HPDE6-E6E7 (cell line): ENCODE data around the gene IGF2R.

ENCODE experiments used
- DNase-seq: peaks from one replicate; pipeline ENCODE4 v3.0.0; 2011; ENCODE audit warnings: missing footprints; ENCODE audit errors: extremely low spot score

The IGF2R gene

DNA sequence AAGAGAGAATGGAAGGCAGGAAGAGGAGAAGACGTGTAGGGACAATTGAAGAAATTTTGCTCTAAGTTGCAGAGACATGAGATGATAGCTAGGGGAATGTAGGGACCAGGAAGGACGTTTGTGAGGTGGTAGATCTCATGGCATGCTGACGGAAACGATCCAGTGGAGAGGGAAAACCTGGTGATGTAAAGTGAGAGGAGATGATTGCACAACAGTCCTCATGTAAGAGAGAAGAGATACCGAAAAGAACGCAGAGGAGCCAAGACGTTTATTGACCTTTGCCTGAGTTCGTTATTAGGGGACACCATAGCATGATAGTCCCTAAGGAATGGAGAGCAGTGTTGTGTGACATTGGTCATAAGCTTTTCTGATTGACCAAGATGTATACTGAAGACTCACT lies 55.3 kb downstream of the IGF2R start:
- DNase-seq = no peak

DNA sequence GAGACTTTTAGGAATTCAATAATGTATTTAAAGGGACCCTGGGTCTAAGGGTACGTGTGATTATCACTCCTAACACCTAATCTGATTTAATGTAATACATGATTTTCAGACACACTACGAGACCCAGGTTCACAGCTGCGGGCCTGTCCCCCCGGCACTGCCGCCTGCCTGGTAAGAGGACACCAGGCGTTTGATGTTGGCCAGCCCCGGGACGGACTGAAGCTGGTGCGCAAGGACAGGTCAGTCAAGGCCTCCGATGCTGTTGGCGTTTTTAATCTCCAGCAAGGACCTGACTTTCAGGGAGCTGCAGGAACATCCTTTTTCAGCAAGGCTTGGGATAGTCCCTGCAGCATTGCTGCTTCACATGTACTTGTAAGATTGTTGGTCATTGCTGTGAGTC lies 58.2 kb downstream of the IGF2R start:
- no peak for DNase-seq

GRCh38 chr6:160027931-160028330 lies 59.0 kb downstream of the IGF2R start:
- DNase-seq = no peak

DNA sequence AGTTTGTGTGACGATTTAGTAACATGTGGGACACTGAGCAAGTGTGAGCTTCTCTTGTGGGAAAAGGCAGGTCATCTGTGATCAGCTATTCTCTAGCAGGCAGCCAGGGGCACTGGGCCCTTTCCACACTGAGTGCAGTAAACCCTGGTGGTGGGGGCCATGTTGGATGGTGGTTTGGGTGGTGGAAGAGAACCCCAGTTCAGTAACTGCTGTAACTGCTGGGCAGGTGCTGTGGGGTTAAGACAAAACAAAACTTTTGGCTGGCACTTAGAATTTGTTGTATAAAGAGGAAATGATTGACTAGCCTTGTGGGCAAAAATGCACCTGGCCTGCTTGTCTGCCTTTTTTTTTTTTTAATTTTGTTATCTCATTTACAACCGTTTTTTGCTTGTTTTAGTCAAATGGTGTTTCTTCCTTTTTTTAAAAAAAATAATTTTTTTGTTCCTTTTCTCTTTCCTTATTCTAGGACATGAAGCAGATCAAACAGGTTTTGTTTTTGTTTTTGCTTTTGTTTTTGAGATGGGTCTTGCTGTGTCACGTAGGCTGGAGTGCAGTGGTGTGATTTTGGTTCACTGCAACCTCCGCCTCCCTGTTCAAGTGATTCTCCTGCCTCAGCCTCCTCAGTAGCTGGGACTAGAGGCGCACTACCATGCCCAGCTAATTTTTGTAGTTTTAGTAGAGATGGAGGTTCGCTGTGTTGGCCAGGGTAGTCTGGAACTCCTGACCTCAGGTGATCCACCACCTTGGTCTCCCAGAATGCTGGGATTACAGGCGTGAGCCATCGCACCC lies 59.8 kb downstream of the IGF2R start:
- no peak for DNase-seq

DNA sequence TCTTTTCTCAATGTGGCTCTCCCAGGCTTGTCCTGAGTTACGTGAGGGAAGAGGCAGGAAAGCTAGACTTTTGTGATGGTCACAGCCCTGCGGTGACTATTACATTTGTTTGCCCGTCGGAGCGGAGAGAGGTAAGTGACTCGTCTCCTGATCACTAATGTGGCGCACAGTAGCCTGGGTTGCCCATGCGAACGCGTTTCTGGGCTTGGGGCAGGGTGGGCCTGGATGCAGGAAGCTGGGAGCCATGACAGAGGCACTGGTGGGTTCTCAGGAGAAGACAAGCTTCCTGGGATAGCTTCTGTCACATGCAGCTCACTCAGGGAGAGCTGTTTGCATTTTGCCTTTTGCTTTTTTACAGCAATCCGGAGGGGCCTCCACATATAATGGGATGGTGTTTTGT lies 60.6 kb downstream of the IGF2R start:
- DNase-seq = no peak

DNA sequence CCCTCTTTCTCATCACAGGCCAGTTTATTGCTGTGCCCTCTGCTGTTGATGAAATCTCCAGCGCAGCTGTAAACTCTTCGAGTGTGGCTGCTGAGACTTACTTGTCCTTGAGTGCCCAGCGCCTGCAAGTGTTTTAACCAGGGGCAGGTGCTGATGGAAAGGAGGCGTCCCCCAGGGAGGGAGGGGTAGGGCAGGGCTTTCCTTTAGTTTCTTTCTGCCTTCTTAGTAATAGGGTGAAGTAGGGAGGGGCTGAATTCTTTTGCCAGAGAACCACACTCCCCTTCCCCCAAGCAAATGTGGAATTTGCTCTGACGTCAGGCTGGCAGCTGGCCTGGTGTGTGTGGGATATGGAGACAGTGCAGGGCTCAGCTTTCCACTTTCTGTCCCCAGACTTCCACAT lies 61.2 kb downstream of the IGF2R start:
- DNase-seq = peak; percentile 78

GRCh38 chr6:160031442-160031841 lies 62.6 kb downstream of the IGF2R start:
- no peak for DNase-seq

- no peak for DNase-seq
Observed at GRCh38 chr6:160031871-160032270, 63.0 kb downstream of the IGF2R start.

GRCh38 chr6:160032538-160032937 lies 63.7 kb downstream of the IGF2R start:
- DNase-seq = no peak

GRCh38 chr6:160034036-160034930 lies 65.4 kb downstream of the IGF2R start:
- DNase-seq = no peak

GRCh38 chr6:160035241-160035640 lies 66.4 kb downstream of the IGF2R start:
- no peak for DNase-seq

DNA sequence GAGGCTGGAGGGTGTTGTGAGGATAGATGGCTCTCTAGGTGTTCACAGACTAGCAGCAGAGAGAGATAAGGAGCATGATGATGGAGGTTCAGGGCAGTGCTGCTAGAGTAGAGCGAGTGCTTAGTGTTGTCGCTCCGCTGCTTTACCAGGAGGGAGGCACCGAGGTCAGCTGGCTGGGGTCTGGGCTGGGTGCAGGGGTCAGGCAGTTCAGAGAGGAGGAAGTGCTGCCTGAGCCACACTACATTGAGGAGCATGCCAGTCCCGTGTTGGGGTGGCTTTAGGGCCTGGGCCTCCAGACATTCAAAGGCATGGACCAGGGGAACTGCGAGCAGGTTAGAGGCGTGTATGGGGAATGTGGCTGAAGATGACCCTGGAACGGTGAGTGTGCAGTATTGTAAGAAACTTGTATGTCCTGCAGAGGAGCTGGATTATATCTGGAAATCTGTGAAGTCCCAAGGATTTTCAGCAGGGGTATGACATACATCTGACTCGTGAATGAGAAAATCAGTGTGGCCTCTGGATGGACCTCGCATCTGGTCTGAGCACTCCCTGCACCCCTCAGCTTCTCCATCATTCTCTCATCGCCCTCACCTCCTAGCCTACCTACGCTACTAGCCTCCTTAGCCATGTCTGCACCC lies 66.9 kb downstream of the IGF2R start:
- no peak for DNase-seq

DNA sequence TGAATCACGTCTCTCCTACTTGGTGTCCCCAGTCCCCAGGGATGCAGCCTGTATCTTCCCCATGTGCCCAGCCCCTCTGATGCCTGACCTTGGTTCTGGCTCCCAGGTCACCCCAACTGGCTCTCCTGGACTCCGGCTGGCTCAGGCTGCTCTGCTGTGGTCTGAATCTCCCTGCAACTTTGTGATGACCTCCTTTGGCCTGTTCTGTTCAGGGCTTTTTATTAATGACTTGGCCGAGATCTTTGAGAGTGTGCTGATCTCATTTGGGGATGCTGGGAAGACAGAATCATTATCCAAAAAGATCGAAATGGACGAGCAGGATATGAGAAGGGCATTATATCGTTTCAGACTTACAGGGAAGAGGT lies 67.4 kb downstream of the IGF2R start:
- DNase-seq = no peak

- peak; percentile 55 for DNase-seq
Observed at GRCh38 chr6:160036790-160037206, 67.9 kb downstream of the IGF2R start.

DNA sequence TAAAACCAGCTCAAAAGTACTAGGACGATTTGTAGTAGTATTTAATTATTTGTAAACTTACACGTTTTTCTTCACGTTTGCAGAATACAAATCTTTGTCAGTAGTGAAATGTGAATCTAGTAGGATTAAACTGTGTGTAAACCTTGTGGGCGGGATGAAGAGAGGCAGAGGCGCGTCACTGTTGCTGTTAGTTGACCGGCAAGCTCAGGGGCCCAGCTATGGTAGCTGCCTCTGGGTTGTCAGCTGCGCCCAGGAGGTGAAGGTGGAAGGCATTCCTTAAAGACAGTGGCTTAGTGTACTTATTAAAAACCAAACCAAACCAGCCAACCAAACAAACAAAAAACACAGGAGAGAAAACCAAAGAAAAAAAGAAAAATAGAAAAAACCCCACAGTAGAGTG lies 69.6 kb downstream of the IGF2R start:
- DNase-seq = no peak

DNA sequence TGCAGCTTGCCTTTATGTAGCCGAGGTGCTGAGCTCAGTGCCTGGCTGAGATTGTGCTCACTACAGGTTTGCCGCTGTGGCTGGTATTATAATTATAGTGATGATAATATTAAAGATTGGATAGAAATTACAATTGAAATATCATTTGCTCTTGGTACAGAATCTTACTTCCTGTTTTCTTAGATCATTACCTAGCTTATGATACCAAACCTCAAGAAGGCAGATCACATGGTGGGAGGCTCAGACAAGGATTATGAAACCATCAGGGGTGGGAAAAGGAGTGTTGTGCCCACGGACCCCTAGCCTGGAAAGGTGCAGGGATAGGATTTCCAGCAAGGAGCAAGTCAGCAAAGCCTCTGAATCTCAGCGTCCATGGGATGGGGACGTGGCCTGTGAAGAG lies 70.6 kb downstream of the IGF2R start:
- no peak for DNase-seq

- DNase-seq = no peak
Observed at GRCh38 chr6:160040055-160040454, 71.2 kb downstream of the IGF2R start.

DNA sequence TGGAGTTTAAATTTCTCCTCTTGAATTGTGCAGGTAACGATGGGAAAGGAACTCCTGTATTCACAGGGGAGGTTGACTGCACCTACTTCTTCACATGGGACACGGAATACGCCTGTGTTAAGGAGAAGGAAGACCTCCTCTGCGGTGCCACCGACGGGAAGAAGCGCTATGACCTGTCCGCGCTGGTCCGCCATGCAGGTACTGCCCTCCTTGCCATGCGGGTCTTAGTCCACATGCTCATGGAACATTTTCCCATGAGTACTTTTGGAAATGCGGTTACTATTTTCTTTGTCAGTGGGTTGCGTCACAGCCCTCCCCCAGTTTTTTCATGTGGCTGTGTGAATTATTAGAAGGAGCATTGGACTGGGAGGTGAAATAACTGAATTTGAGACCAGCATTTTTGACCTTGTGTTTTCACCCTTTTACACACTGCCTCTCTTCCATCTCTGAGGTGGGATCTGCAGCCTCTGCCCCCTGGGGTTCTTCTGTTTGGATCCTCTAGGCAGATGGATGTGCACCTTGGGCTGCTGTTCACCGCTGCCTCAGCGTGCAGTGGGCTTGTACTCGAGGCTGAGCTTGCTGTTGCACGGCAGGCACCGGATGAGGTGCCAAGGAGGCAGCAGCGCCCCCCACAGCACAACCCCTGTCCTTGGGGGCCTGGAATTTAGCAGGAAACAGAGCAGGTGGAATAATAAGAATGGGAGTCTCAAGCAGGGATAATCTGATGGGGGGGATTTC lies 71.8 kb downstream of the IGF2R start:
- DNase-seq = no peak

DNA sequence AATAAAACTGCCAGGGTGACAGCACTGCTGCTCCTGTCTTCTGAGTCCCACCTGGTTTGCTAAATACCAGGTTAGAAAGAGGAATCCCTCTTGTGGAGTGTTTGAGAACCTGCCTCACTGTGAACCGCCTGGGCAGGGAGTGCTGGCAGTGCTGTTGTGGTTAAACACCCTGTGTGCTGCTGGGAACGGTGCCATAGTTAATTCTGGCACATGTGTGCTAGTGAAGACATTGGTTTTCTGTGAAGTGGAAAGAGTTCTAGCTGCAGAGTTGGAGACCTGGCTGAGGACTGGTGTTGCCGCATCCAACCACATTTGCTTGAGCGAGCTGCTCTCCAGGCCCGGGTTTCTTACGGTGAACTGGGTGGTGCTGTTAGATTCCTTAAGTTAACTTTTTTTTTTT lies 72.7 kb downstream of the IGF2R start:
- peak; percentile 38 for DNase-seq

DNA sequence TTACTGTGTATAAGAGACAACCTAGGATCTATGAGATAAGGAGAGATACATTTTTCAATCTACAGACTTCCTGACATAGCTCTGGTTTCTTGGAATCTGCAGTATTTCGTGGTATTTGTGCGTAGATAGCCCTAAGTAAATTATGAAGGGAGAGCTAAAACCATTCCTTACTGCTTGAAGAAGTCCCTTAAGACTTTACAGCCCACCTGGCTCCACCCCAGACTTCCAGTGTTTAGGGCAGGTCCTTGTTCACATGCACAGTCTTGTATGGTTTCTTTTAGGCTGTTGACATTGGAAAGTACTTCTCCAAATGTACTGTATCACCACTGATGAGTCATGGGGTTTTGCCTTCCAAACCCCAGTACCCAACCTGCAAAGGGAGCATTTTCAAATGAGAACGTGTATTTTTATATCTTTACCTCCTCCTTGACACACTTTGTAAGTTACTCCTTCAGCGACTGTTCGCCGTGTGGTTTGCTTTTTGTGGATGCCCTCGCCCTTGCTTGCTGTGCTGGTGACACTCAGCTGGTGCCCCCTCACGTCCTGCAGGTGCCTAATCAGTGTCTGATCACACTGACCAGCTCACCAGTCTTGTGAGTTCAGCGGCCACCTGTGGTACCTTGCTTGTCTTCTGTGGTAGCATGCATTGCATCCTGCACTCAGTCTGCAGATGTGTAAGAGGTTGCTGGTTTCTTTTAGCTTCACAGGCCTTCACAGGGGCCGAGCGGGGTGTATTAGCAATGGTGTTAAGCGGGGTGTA lies 73.3 kb downstream of the IGF2R start:
- peak; percentile 58 for DNase-seq

- DNase-seq = peak; percentile 29
Observed at GRCh38 chr6:160042788-160043301, 74.0 kb downstream of the IGF2R start.
